HG03439 (cell line): ENCODE measurements around the gene KCNS1.

ENCODE experiments used
- ATAC-seq: cut with Tn5 transposase; IDR thresholded peaks from one replicate; pipeline ENCODE4 v1.9.1; 2021; ENCODE audit warnings: mild to moderate bottlenecking, moderate library complexity; ENCODE audit not compliant: unreplicated experiment

KCNS1 gene

GRCh38 chr20:45110301-45110700, 9.4 kb upstream of the KCNS1 start:
- no peak for ATAC-seq

- no peak for ATAC-seq
These were observed 8.7 kb upstream of the KCNS1 start for GRCh38 chr20:45109634-45110033.

GRCh38 chr20:45105317-45105716, 4.4 kb upstream of the KCNS1 start:
- ATAC-seq, result no peak

DNA sequence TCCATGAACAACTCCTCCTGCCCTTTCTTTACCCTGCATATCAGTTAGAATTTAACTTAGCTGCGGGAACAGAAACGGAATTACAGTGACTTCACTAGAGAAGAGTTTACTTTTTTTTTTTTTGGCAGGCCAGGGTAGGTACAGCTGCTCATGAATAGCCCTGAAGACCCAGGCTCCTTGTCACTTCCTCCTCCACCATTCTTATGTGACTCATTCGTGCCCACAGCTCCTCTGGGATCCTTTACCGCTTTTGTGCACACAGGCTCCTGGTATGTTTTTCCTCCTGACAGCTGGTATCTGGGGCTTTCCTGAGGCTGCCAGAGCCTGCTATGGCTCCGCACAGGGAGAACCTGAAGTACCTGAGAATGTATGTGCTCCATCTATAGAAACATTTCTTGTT, 3.9 kb upstream of the KCNS1 start:
- no peak for ATAC-seq

- no peak for ATAC-seq
These were observed 2.1 kb upstream of the KCNS1 start for GRCh38 chr20:45103072-45103471.

- ATAC-seq, result no peak
These were observed 465 bp upstream of the KCNS1 start for GRCh38 chr20:45101333-45101850.

DNA sequence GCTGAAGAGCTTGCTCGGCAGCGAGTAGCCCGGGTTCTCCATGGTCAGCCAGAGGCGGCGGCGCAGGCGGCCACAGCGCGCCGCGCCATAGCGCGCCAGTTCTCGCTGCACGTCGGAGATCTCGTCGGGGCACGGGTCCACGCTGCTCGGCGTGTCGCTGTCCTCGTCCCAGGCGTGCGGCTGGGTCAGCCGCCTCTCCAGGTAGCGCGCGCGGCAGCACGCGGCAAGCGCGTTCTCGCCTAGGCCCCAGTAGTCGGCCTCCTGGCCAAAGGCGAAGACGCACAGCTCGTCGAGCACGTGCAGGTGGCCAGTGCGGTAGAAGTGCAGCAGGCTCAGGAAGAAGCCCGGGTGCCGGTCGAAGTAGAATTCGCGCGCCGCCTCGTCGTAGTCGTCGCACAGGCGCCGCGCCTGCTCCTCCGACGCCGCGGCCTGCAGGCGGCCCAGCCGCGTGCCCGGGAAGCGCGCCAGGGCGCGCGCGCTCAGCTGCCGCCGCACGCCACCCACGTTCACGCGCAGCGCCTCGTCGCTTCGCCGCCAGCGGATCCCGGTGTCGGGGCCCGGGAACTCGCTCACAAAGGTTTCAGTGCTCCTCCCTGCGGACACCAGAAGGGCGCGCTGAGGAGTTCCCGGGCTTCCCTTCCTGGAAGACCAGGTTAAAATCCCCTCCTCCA, 2.7 kb downstream of the KCNS1 start:
- ATAC-seq, result no peak

DNA sequence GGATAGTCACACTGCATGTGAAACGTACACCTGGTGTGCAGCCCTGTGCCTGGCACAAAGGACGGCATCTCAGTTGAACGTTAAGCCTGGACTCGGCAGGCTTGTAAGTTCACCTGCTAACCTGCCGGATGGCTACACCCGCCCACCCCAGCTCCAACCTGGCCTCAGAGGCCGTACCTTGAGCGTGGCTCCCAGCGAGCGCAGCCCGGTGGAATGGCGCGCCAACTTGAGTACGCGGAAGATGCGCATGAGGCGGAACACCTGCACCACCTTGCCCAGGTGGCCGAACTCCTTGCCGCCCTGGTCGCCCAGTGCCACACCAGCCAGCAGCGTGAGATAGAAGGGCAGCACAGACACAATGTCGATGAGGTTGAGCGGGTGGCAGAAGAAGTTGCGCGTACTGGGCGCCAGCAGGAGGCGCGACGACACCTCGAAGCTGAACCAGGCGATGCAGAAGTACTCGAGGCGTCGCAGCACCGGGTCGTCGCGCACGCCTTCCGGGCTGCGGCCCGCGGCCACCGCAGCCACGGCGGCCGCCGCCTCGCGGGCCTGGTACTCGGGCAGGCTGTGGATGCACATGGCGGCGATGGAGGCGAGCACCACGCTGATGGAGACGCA, 3.3 kb downstream of the KCNS1 start:
- ATAC-seq, result no peak

DNA sequence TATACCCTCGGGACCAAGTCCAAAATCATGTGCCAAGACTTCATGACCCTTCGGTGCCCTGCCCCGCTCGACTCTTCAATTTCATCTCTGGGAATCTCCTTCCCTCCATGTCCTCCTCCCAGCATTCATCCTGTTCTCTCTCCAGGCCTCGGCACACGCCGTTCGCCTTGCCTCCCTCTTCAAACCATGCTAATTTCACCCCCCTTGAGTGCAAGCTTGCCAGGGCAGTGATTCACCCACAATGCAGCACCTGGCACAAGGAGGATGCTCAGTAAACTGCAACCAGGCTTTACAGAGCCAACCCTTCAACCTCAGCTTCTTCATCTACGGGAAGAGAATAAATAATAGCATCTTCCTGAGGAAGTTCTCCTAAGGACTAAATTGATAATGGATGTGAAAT, 4.1 kb downstream of the KCNS1 start:
- ATAC-seq, result no peak

DNA sequence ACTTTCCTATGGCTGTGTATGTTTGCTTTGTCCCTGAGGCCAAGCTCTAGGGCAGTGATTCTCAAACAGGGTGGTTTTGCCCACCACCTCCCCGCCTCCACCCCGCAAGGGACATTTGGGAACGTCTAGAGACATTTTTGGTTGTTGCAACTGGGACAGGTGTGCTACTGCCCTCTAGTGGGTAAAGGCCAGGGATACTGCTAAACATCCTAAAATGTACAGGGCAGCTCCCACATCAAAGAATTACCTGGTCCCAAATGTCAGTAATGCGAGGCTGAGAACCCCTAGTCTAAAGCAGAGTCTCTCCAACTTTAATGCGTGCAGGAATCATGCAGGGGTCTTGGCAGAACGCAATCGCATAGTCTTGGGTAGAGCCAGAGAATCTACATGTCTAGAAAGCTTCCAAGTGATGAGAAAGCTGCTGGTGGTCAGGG, 5.1 kb downstream of the KCNS1 start:
- ATAC-seq, result no peak

- no peak for ATAC-seq
These were observed 5.9 kb downstream of the KCNS1 start for GRCh38 chr20:45094864-45095574.

- ATAC-seq, result no peak
These were observed 6.7 kb downstream of the KCNS1 start for GRCh38 chr20:45094201-45094600.

DNA sequence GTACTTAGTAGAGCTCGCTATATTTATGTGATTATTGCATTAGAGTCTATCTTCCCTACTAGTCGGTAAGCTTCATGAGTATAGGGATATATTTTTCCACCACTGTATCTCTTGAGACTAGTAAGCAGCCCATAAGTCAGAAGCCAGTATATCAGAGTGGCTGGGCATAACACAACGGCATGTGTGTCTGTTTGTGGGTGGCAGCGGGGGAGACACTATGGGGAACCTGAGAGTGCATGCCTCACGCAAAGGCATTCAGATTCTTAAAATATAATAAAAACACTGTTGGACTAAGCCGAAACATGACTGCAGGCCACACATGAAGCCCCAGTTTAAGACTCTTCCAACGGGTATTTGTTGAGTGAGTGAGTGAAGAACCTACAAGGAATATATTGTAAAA, 8.0 kb downstream of the KCNS1 start:
- ATAC-seq, result no peak

DNA sequence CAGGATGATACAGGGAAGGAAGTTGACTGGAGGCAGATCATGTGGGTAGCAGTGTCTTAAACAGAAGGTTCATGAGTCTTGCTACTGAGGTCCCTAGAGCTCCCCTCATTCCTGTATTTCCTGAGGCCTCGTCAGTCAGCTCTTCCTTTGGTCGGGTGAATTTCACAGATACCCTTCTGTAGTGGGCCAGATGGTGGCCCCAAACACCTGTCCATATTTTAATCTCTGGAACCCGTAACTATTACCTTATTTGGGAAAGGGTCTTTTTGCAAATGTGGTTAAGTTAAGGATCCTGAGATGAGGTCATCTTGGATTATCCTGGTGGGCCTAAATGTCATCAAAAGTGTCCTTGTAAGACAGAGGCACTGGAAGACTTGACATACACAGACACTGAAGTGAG, 9.6 kb downstream of the KCNS1 start:
- no peak for ATAC-seq

DNA sequence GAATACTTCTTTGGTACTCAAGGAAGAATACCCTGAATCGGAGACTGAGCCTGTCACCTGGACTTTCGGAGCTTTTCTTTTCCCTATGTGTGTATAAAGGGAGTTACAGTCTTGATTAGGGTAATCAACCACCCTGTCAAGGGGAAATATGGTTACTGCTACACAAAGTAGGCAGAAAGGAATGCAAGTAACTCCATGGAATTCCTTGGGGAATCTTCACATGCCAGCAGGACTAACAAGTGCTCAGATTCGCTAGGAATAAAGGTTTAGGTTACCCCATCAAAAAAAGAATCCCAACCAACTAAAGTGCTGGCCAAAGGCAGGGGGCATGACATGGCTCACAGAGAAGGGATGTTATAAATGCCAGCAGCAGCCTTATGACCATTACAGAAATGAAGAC, 10.4 kb downstream of the KCNS1 start:
- no peak for ATAC-seq

DNA sequence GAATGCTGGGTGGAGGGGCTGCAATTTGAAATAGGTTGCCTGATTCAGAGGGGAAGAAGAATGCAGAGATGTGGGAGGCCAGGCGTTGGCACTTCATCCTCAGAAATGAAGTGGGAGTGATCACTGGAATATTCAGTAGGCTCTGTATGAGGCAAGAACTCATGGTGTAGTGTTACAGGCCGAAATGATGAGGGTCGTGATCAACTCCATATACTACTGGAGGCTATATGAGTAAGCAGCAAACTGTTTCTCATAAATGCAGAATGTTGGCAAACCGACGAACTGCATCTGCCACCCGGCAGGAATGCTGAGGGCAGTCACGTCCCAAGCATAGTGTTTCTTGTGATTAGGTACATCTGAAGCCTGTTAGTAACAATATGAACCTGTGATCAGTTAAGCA, 12.7 kb downstream of the KCNS1 start:
- ATAC-seq, result no peak

DNA sequence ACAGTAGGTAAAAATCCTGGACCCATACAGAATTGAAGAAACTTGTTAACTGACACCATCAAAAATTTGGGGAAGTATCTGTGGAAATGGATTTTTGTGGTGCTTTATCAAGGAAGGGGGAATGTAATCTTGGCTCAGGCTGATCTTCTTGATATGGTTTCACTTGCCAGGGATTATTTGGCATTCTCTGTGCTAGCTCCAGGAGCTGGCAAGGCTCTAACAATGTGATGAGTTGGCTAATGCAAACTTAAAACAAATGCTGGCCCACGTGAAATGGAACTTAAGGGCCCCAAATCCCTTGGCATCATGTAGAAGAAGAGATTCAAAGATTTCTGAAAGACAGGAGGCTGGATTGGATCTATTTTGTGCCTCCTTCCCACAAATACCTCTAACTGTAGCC, 13.1 kb downstream of the KCNS1 start:
- ATAC-seq, result no peak

DNA sequence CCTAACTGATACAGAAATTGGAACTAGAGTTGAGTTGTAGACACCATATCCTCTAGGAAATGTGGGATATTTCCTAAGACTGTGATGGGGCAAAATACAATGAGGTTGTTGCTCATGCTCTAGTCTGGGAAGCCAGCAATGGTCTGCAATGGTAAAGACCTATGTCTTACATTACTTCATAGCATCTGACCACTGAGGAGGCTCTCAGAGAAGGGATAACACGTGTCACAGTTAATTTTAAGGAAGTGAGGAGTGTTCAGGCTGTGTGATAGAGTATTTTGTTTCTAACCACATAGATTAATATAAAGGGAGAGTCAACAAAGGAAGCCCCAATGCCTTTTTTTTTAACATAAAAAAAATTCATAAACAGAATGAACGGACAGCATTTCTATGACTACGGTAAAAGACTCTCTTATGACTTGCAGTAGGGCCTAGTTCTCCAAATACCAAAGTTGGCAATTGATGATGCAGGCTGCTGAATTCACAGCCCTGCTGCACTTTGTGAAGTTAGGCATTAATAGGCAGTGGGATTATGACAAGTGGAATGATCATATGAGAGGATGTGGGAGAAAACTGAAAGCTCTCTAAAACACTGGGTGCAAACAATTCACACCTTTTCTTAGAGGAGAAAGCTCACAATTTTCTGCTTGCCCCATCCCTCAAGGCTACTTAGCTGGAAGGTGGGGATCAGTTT, 13.7 kb downstream of the KCNS1 start:
- ATAC-seq, result no peak

GRCh38 chr20:45085867-45086266, 15.1 kb downstream of the KCNS1 start:
- ATAC-seq, result no peak

- no peak for ATAC-seq
These were observed 15.6 kb downstream of the KCNS1 start for GRCh38 chr20:45085289-45085688.

- ATAC-seq, result no peak
These were observed 17.8 kb downstream of the KCNS1 start for GRCh38 chr20:45083127-45083526.
